Measurements from ENCODE around the gene KRTAP13-2.

- no peak for TF ChIP-seq CTCF (IDR thresholded peaks at IDR 0.05)
- no peak for TF ChIP-seq POLR2A (IDR thresholded peaks at IDR 0.05)
Measured at GRCh38 chr21:30329203-30329875, 42.7 kb downstream of the KRTAP13-2 start.

All from right lobe of liver (tissue), 4 donors.